WTC11 (cell line): Measurements from ENCODE around the gene WNK2. TPM values are rescaled to one million over a fixed set of nuclear protein-coding genes. Genes with fewer than 3 reads are reported as not detected.
"Not testable (repeated sequence)": the region's sequence is repeated elsewhere in the genome, so short reads cannot be mapped to it uniquely, and the experiment has no call there.

Experiments
- ATAC-seq: fragments of 200-7000 bp; cut with Tn5 transposase; 2 replicates; pipeline ENCODE4 v1.10.0; 2021; ENCODE audit warnings: mild to moderate bottlenecking, moderate library complexity
- CTCF ChIA-PET: fragments of 300-600 bp; sonication (Branson Sonifier 250); formaldehyde crosslinking; loops from one replicate; lab custom pipeline; 2021; ENCODE audit warnings: antibody characterized with exemption; lab: Charles Lee
- POLR2A ChIA-PET: fragments of 350-600 bp; sonication (Branson Sonifier 250); formaldehyde crosslinking; loops from one replicate; lab custom pipeline; 2021; ENCODE audit warnings: antibody characterized with exemption; lab: Charles Lee
- DNase-seq: peaks from one replicate; pipeline ENCODE4 v3.0.0; 2021; ENCODE audit warnings: low spot score
- H3K27ac Mint-ChIP-seq: 2 replicates; pipeline ENCODE4 v1.8.0; 2021; ENCODE audit warnings: mixed read lengths
- H3K27me3 Mint-ChIP-seq: 2 replicates; pipeline ENCODE4 v1.8.0; 2021; ENCODE audit warnings: low read depth, mild to moderate bottlenecking, moderate library complexity, mixed read lengths
- H3K36me3 Mint-ChIP-seq: 2 replicates; pipeline ENCODE4 v1.8.0; 2021; ENCODE audit warnings: mixed read lengths
- H3K4me1 Mint-ChIP-seq: 2 replicates; pipeline ENCODE4 v1.8.0; 2022; ENCODE audit warnings: mixed read lengths
- H3K4me3 Mint-ChIP-seq: 2 replicates; pipeline ENCODE4 v1.8.0; 2021; ENCODE audit warnings: mild to moderate bottlenecking, moderate library complexity, mixed read lengths
- H3K9me3 Mint-ChIP-seq: 2 replicates; pipeline ENCODE4 v1.8.0; 2021; ENCODE audit warnings: mixed read lengths
- CBFB ChIP-seq: sonication (generic); formaldehyde crosslinking; IDR thresholded peaks from 2 replicates; pipeline ENCODE4 v1.8.1; 2022; ENCODE audit warnings: mild to moderate bottlenecking, low read depth, missing genetic modification reagents
- CREB1 ChIP-seq: sonication (generic); formaldehyde crosslinking; IDR thresholded peaks from 2 replicates; pipeline ENCODE4 v1.8.0; 2023; ENCODE audit warnings: mild to moderate bottlenecking, missing genetic modification reagents
- CREM ChIP-seq: sonication (generic); formaldehyde crosslinking; IDR thresholded peaks from 2 replicates; pipeline ENCODE4 v1.8.1; 2022; ENCODE audit warnings: mild to moderate bottlenecking, missing genetic modification reagents, moderate library complexity
- FOXP1 ChIP-seq: sonication (generic); formaldehyde crosslinking; IDR thresholded peaks from 2 replicates; pipeline ENCODE4 v1.8.0; 2022; ENCODE audit warnings: missing genetic modification reagents, mild to moderate bottlenecking, moderate library complexity, borderline replicate concordance
- KAT7 ChIP-seq: sonication (generic); formaldehyde crosslinking; IDR thresholded peaks from 2 replicates; pipeline ENCODE4 v1.8.1; 2023; ENCODE audit warnings: missing genetic modification reagents, mild to moderate bottlenecking, borderline replicate concordance
- MAX ChIP-seq: sonication (generic); formaldehyde crosslinking; IDR thresholded peaks from 2 replicates; pipeline ENCODE4 v1.8.0; 2022; ENCODE audit warnings: mild to moderate bottlenecking, missing genetic modification reagents
- MXD4 ChIP-seq: fragments of 250-450 bp; sonication (Bioruptor Pico); IDR thresholded peaks from 2 replicates; pipeline ENCODE4 v1.8.0; 2021; ENCODE audit warnings: mild to moderate bottlenecking, moderate library complexity, borderline replicate concordance
- NR2C2 ChIP-seq: sonication (generic); formaldehyde crosslinking; IDR thresholded peaks from 2 replicates; pipeline ENCODE4 v1.8.0; 2022; ENCODE audit warnings: mild to moderate bottlenecking, missing genetic modification reagents
- OVOL2 ChIP-seq: fragments of 250-450 bp; sonication (Bioruptor Pico); IDR thresholded peaks from 2 replicates; pipeline ENCODE4 v1.9.0; 2021; ENCODE audit warnings: mild to moderate bottlenecking, borderline replicate concordance
- RELA ChIP-seq: sonication (generic); formaldehyde crosslinking; IDR thresholded peaks from 2 replicates; pipeline ENCODE4 v1.8.1; 2022; ENCODE audit warnings: missing genetic modification reagents, mild to moderate bottlenecking, borderline replicate concordance
- SOX15 ChIP-seq: fragments of 250-450 bp; sonication (Bioruptor Pico); IDR thresholded peaks from 2 replicates; pipeline ENCODE4 v1.9.0; 2021; ENCODE audit warnings: mild to moderate bottlenecking
- SP1 ChIP-seq: sonication (generic); formaldehyde crosslinking; conservative IDR thresholded peaks from 2 replicates; pipeline ENCODE4 v1.8.1; 2022; ENCODE audit warnings: missing genetic modification reagents
- ZNF138 ChIP-seq: sonication (generic); formaldehyde crosslinking; conservative IDR thresholded peaks from 2 replicates; pipeline ENCODE4 v1.8.1; 2022; ENCODE audit warnings: mild to moderate bottlenecking, moderate library complexity, missing genetic modification reagents
- ZNF232 ChIP-seq: sonication (generic); formaldehyde crosslinking; IDR thresholded peaks from 2 replicates; pipeline ENCODE4 v1.8.0; 2022; ENCODE audit warnings: mild to moderate bottlenecking, missing genetic modification reagents
- ZNF416 ChIP-seq: fragments of 250-450 bp; sonication (Bioruptor Pico); IDR thresholded peaks from 2 replicates; pipeline ENCODE4 v1.9.0; 2021; ENCODE audit warnings: mild to moderate bottlenecking, inconsistent platforms
- ZNF425 ChIP-seq: fragments of 250-450 bp; sonication (Bioruptor Pico); conservative IDR thresholded peaks from 2 replicates; pipeline ENCODE4 v1.9.0; 2021; ENCODE audit warnings: mild to moderate bottlenecking
- ZNF671 ChIP-seq: fragments of 250-450 bp; sonication (Bioruptor Pico); IDR thresholded peaks from 2 replicates; pipeline ENCODE4 v1.8.0; 2021; ENCODE audit warnings: mild to moderate bottlenecking
- total RNA-seq: library from RNA; stranded (reverse); gene quantifications from 3 replicates; pipeline ENCODE4 v1.2.3, GENCODE V29; 2021
- TF ChIP-seq, protein P1 (sequence below): sonication (generic); formaldehyde crosslinking; IDR thresholded peaks from 2 replicates; pipeline ENCODE4 v1.8.1; 2023; ENCODE audit warnings: mild to moderate bottlenecking, missing genetic modification reagents
- TF ChIP-seq, protein P2 (sequence below): sonication (generic); formaldehyde crosslinking; IDR thresholded peaks from 2 replicates; pipeline ENCODE4 v1.8.1; 2022; ENCODE audit warnings: mild to moderate bottlenecking, moderate library complexity, missing genetic modification reagents
- TF ChIP-seq, protein P3 (sequence below): sonication (generic); formaldehyde crosslinking; IDR thresholded peaks from 2 replicates; pipeline ENCODE4 v1.8.0; 2022; ENCODE audit warnings: mild to moderate bottlenecking, missing genetic modification reagents

The WNK2 gene
- total RNA-seq, 1 experiment from 2014 or later = 120 TPM

DNA sequence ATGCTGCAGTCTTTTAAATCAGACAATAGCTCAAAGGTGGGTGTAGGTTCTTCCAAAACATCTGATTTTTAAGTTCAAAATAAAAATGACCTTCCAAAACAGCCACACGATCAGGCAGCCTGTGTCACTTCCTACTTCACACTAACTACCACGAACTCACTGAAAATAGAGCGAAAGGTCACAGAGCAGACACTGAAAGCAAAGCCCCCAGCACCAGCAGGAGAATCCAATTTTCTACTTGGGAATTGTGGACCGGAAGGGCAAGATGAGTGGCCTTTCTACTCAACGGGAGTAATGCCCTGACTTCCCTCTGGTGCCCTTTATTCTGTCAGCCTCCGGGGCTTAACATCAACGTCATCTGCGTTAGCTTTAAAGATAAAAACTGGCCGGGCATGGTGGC, 159.7 kb downstream of the WNK2 start:
- ChIA-PET CTCF (no interaction called here), POLR2A (no interaction called here)
- Mint-ChIP-seq H3K27ac (peak overlapping the region; percentile 52), H3K4me3 (peak overlapping the region; percentile 34), H3K4me1 (peaks cover 66% of the 10 kb centered on the region), H3K36me3 (peaks cover 46% of the 10 kb centered on the region), H3K9me3 (peaks cover 23% of the 10 kb centered on the region), H3K27me3 (no peaks in the 10 kb centered on the region; the same call in 1 of the 2 replicates)
- DNase-seq (no peak), ATAC-seq (no peak)
- TF ChIP-seq KAT7 (CRISPR knock-in tag) (no peak), ZNF425 (CRISPR knock-in tag) (no peak), SP1 (no peak), NR2C2 (no peak), RELA (CRISPR knock-in tag) (no peak), ZNF232 (CRISPR knock-in tag) (no peak), CREB1 (CRISPR knock-in tag) (no peak), CBFB (CRISPR knock-in tag) (no peak), ZNF416 (CRISPR knock-in tag) (no peak), CREM (CRISPR knock-in tag) (no peak), SOX15 (CRISPR knock-in tag) (no peak), ZNF138 (no peak), MXD4 (CRISPR knock-in tag) (no peak), ZNF671 (CRISPR knock-in tag) (no peak)
- TF ChIP-seq, protein P1, sequence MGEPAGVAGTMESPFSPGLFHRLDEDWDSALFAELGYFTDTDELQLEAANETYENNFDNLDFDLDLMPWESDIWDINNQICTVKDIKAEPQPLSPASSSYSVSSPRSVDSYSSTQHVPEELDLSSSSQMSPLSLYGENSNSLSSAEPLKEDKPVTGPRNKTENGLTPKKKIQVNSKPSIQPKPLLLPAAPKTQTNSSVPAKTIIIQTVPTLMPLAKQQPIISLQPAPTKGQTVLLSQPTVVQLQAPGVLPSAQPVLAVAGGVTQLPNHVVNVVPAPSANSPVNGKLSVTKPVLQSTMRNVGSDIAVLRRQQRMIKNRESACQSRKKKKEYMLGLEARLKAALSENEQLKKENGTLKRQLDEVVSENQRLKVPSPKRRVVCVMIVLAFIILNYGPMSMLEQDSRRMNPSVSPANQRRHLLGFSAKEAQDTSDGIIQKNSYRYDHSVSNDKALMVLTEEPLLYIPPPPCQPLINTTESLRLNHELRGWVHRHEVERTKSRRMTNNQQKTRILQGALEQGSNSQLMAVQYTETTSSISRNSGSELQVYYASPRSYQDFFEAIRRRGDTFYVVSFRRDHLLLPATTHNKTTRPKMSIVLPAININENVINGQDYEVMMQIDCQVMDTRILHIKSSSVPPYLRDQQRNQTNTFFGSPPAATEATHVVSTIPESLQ = no peak

- no peak for DNase-seq
- TF ChIP-seq MAX (CRISPR knock-in tag) (peak; percentile 64; the same call in 1 of the 2 replicates), OVOL2 (no peak)
- TF ChIP-seq, all 79 proteins: peak for 1
- ATAC-seq = peak; percentile 42
- POLR2A ChIA-PET = interaction anchor here (1.0 to 1.2 kb wide), 2 partner anchors 20 to 108 kb away, joined by 3 to 4 read pairs; partner anchors contain the start of gene FAM120AOS
- Mint-ChIP-seq H3K4me3 (peak overlapping the region; percentile 73), H3K4me1 (peaks cover 68% of the 10 kb centered on the region), H3K9me3 (peaks cover 4% of the 10 kb centered on the region), H3K36me3 (peaks cover 44% of the 10 kb centered on the region), H3K27ac (peak overlapping the region; percentile 80), H3K27me3 (no peaks in the 10 kb centered on the region)
- CTCF ChIA-PET = interaction anchor here (1.0 to 1.3 kb wide), 3 partner anchors 41 to 192 kb away, joined by 3 to 5 read pairs (median 3); no protein-coding TSS in a partner anchor
These were observed 161.8 kb downstream of the WNK2 start for GRCh38 chr9:93345643-93346230.

GRCh38 chr9:93346231-93347112, 162.5 kb downstream of the WNK2 start:
- H3K4me3 Mint-ChIP-seq = peak overlapping the region; percentile 96
- H3K4me1 Mint-ChIP-seq = peaks cover 69% of the 10 kb centered on the region
- CTCF ChIA-PET = interaction anchor here (1.0 kb wide), 2 partner anchors 44 to 192 kb away, joined by 3 to 5 read pairs; no protein-coding TSS in a partner anchor
- H3K27ac Mint-ChIP-seq = peak overlapping the region; percentile 95
- no peaks in the 10 kb centered on the region for H3K9me3 Mint-ChIP-seq
- peaks cover 45% of the 10 kb centered on the region for H3K36me3 Mint-ChIP-seq
- POLR2A ChIA-PET = interaction anchor here (1.0 kb wide), 1 partner anchor 20 kb away, joined by 3 read pairs; no protein-coding TSS in a partner anchor
- no peaks in the 10 kb centered on the region for H3K27me3 Mint-ChIP-seq
- ATAC-seq = peak; percentile 75
- peak; percentile 62 for DNase-seq
- no peak for TF ChIP-seq KAT7 (CRISPR knock-in tag)
- TF ChIP-seq FOXP1 = 0 out of 2 replicates have a peak, but pooled peaks have one; percentile 32
- TF ChIP-seq, protein P2, sequence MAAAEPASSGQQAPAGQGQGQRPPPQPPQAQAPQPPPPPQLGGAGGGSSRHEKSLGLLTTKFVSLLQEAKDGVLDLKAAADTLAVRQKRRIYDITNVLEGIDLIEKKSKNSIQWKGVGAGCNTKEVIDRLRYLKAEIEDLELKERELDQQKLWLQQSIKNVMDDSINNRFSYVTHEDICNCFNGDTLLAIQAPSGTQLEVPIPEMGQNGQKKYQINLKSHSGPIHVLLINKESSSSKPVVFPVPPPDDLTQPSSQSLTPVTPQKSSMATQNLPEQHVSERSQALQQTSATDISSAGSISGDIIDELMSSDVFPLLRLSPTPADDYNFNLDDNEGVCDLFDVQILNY (CRISPR knock-in tag) = 0 out of 2 replicates have a peak, but pooled peaks have one; percentile 28
- TF ChIP-seq, protein P3, sequence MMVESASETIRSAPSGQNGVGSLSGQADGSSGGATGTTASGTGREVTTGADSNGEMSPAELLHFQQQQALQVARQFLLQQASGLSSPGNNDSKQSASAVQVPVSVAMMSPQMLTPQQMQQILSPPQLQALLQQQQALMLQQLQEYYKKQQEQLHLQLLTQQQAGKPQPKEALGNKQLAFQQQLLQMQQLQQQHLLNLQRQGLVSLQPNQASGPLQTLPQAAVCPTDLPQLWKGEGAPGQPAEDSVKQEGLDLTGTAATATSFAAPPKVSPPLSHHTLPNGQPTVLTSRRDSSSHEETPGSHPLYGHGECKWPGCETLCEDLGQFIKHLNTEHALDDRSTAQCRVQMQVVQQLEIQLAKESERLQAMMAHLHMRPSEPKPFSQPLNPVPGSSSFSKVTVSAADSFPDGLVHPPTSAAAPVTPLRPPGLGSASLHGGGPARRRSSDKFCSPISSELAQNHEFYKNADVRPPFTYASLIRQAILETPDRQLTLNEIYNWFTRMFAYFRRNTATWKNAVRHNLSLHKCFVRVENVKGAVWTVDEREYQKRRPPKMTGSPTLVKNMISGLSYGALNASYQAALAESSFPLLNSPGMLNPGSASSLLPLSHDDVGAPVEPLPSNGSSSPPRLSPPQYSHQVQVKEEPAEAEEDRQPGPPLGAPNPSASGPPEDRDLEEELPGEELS (CRISPR knock-in tag) = 0 out of 2 replicates have a peak, but pooled peaks have one; percentile 35

- DNase-seq, ATAC-seq, POLR2A ChIA-PET, H3K27me3 Mint-ChIP-seq, H3K9me3 Mint-ChIP-seq, CTCF ChIA-PET: not testable (repeated sequence)
- peak overlapping the region; percentile 96 for H3K4me3 Mint-ChIP-seq
- peaks cover 46% of the 10 kb centered on the region for H3K36me3 Mint-ChIP-seq
- peak overlapping the region; percentile 97 for H3K27ac Mint-ChIP-seq
- peaks cover 67% of the 10 kb centered on the region for H3K4me1 Mint-ChIP-seq
These were observed 163.5 kb downstream of the WNK2 start for GRCh38 chr9:93347371-93347975.
